Measurements from ENCODE around the gene LRRFIP2. TPM values are rescaled to one million over a fixed set of nuclear protein-coding genes. Genes with fewer than 3 reads are reported as not detected.

Gene LRRFIP2
- total and polyA plus RNA-seq, 2 of the 8 experiments (the other 6 are each of a cell fraction or from before 2014, with no cell fraction given): 8.8 to 25.6 TPM

DNA sequence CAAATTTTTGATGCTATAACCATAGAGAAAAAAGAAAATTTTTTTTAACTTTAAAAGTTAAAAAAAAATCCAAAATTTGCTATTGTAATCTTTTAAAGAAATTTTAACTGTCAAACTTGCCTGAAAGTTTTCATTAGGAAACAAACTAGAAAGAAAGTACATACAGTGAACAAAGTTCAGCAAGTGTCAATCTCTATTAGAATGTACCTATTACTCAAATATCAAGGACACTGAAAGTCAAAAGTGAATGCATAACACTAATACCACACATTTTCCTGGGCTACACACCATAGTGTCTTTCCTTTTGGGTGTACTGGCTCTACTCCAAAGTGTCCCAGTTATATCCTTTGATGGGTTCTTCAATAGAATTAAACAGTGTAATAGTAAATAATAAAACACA is 56.8 kb downstream of the LRRFIP2 start:
- Histone ChIP-seq H3K14ac (ENCODE audit: insufficient read length) (no peak overlapping the region), H4K20me1 (replicated peaks in 1 of 2; ENCODE audit: control insufficient read depth in 1 of 2, insufficient read depth in 2 of 2, low read length in 2 of 2) (no peaks in the 10 kb centered on the region), H2BK12ac (ENCODE audit: low read depth, low read length) (no peak overlapping the region), H3K27ac (ENCODE audit: low read depth, low read length) (no peak overlapping the region), H4K91ac (replicated peaks; ENCODE audit: insufficient read length, low read length) (no peak overlapping the region), H3K4me2 (ENCODE audit: insufficient read depth in 1 of 2, low read depth in 2 of 2, low read length in 2 of 2) (no peak overlapping the region), H3K23ac (ENCODE audit: insufficient read length) (no peak overlapping the region), H2BK120ac (replicated peaks; ENCODE audit: low read depth, low read length) (no peak overlapping the region), H3K23me2 (ENCODE audit: low read depth, low read length) (no peaks in the 10 kb centered on the region), H3K9ac (replicated peaks in 1 of 4; ENCODE audit: extremely low read depth in 1 of 4, low read depth in 3 of 4, low read length in 3 of 4) (no peak overlapping the region), H3K79me2 (ENCODE audit: control insufficient read depth in 1 of 2, insufficient read depth in 2 of 2, low read length in 2 of 2) (no peaks in the 10 kb centered on the region), H2AFZ (ENCODE audit: low read length) (no peak overlapping the region), H3K4me1 (replicated peaks in 1 of 4; ENCODE audit: control insufficient read depth in 3 of 4, insufficient read depth in 4 of 4, low read length in 3 of 4) (no peaks in the 10 kb centered on the region), H3K18ac (ENCODE audit: extremely low read depth, low read length) (no peak overlapping the region), H3K27me3 (replicated peaks in 1 of 4; ENCODE audit: control insufficient read depth in 3 of 4, extremely low read depth in 1 of 4, insufficient read depth in 3 of 4, low read length in 3 of 4) (no peaks in the 10 kb centered on the region), H3K4ac (replicated peaks; ENCODE audit: insufficient read length, low read depth, low read length) (no peak overlapping the region), H2BK20ac (ENCODE audit: low read length) (no peak overlapping the region), H3K4me3 (ENCODE audit: extremely low read depth in 1 of 4, insufficient read depth in 2 of 4, low read depth in 3 of 4, low read length in 4 of 4) (no peak overlapping the region), H3K79me1 (ENCODE audit: low read depth, low read length) (no peaks in the 10 kb centered on the region), H2BK15ac (ENCODE audit: low read length) (no peak overlapping the region), H3K36me3 (ENCODE audit: control insufficient read depth in 2 of 4, insufficient read depth in 4 of 4, low read length in 3 of 4) (no peaks in the 10 kb centered on the region; a peak in 2 of 8 replicates), H2AK5ac (ENCODE audit: low read depth, low read length) (no peak overlapping the region), H4K8ac (ENCODE audit: extremely low read depth, insufficient read depth, low read length) (no peak overlapping the region), H3K9me3 (ENCODE audit: insufficient read depth in 2 of 2, low read depth in 1 of 2, low read length in 1 of 2) (no peaks in the 10 kb centered on the region), H4K5ac (ENCODE audit: insufficient read length, low read depth, low read length) (no peak overlapping the region), H3K56ac (replicated peaks; ENCODE audit: insufficient read length, low read depth, low read length) (no peak overlapping the region), H2BK5ac (ENCODE audit: low read depth, low read length) (no peak overlapping the region)
- no peak for FAIRE-seq
- CTCF ChIA-PET (ENCODE audit: partially characterized antibody): interaction anchor here (0.8 to 1.2 kb wide), 2 partner anchors 8 to 29 kb away, joined by 3 to 4 read pairs; no protein-coding TSS in a partner anchor
- POLR2A ChIA-PET (ENCODE audit: partially characterized antibody): no interaction called here
- DNase-seq (ENCODE audit: low read depth in 1 of 2, low spot score in 2 of 2): no peak
- TF ChIP-seq SIRT6 (IDR thresholded peaks at IDR 0.05; ENCODE audit: low read length): no peak
- TF ChIP-seq CHD2 (IDR thresholded peaks at IDR 0.05; ENCODE audit: low read length): no peak
- no peak for TF ChIP-seq BCL11A (IDR thresholded peaks at IDR 0.05; ENCODE audit: low read depth in 2 of 2, low read length in 2 of 2)
- TF ChIP-seq FOSL1 (IDR thresholded peaks at IDR 0.05; ENCODE audit: insufficient read depth, low read depth, low read length): no peak
- TF ChIP-seq KDM5A (IDR thresholded peaks at IDR 0.05; ENCODE audit: low read length): no peak
- no peak for TF ChIP-seq RNF2 (IDR thresholded peaks at IDR 0.05; ENCODE audit: borderline replicate concordance, low read depth, low read length, missing control alignments, poor library complexity, severe bottlenecking)
- TF ChIP-seq POLR2AphosphoS5 (IDR thresholded peaks at IDR 0.05; ENCODE audit: low read depth, low read length): no peak
- no peak for TF ChIP-seq POLR2A (IDR thresholded peaks at IDR 0.05; ENCODE audit: control extremely low read depth in 1 of 2, low read depth in 2 of 2, low read length in 2 of 2)
- no peak for TF ChIP-seq GABPA (IDR thresholded peaks at IDR 0.05; ENCODE audit: borderline replicate concordance, insufficient read depth, low read length)
- TF ChIP-seq NRF1 (IDR thresholded peaks at IDR 0.05; ENCODE audit: low read depth, low read length): no peak
- no peak for TF ChIP-seq ATF2 (IDR thresholded peaks at IDR 0.05; ENCODE audit: low read length)
- TF ChIP-seq EP300 (IDR thresholded peaks at IDR 0.05; ENCODE audit: borderline replicate concordance in 1 of 2, low read depth in 2 of 2, low read length in 2 of 2): no peak
- TF ChIP-seq ZNF274 (IDR thresholded peaks at IDR 0.05; ENCODE audit: borderline replicate concordance, extremely low read depth, low read length): no peak
- no peak for TF ChIP-seq JUN (IDR thresholded peaks at IDR 0.05; ENCODE audit: low read depth, low read length)
